H1 (cell line): ENCODE data around the gene CACNA1E.

ENCODE experiments used
- ATF2 ChIP-seq: IDR thresholded peaks from 2 replicates; pipeline ENCODE4 v1.6.1; 2012; ENCODE audit warnings: low read length, inconsistent platforms
- CEBPB ChIP-seq: IDR thresholded peaks from 2 replicates; pipeline ENCODE4 v1.6.1; 2012; ENCODE audit warnings: low read depth, low read length
- CTCF ChIP-seq, 3 experiments: IDR thresholded peaks; 1 replicate in 2 of 3; 2 replicates in 1 of 3; pipeline versions ENCODE4 v1.5.1 to v1.6.1; 2011; ENCODE audit warnings: low read length in 3 of 3, mild to moderate bottlenecking in 3 of 3, inconsistent platforms in 2 of 3, low read depth in 1 of 3, moderate library complexity in 1 of 3; ENCODE audit not compliant: insufficient read depth in 1 of 3; ENCODE audit errors: control extremely low read depth in 1 of 3
- EP300 ChIP-seq, 2 experiments: IDR thresholded peaks; 1 replicate in 1 of 2; 2 replicates in 1 of 2; pipeline ENCODE4 v1.6.1; 2011 to 2012; ENCODE audit warnings: low read depth in 2 of 2, low read length in 2 of 2, mild to moderate bottlenecking in 2 of 2, borderline replicate concordance in 1 of 2, inconsistent platforms in 1 of 2, moderate library complexity in 1 of 2
- JUN ChIP-seq: IDR thresholded peaks from 2 replicates; pipeline ENCODE4 v1.6.1; 2011; ENCODE audit warnings: low read depth, mild to moderate bottlenecking, improper control_type of control experiment, low read length
- KDM1A ChIP-seq: fragments of 200-600, 300-600 bp; sonication (generic); IDR thresholded peaks from 2 replicates; pipeline ENCODE4 v1.7.1; 2016; ENCODE audit warnings: mild to moderate bottlenecking, low read length, borderline replicate concordance
- KDM4A ChIP-seq: IDR thresholded peaks from one replicate; pipeline ENCODE4 v1.7.1; 2012; ENCODE audit warnings: low read depth, mild to moderate bottlenecking, moderate library complexity, low read length, inconsistent platforms; ENCODE audit not compliant: severe bottlenecking
- POLR2A ChIP-seq, 2 experiments: IDR thresholded peaks; 1 replicate in 1 of 2; 2 replicates in 1 of 2; pipeline ENCODE4 v1.6.1; 2011; ENCODE audit warnings: low read depth in 2 of 2, low read length in 2 of 2, mild to moderate bottlenecking in 2 of 2; ENCODE audit errors: control extremely low read depth in 1 of 2
- POLR2AphosphoS5 ChIP-seq: IDR thresholded peaks from 2 replicates; pipeline ENCODE4 v1.6.1; 2011; ENCODE audit warnings: low read depth, low read length
- POU5F1 ChIP-seq: IDR thresholded peaks from 2 replicates; pipeline ENCODE4 v1.6.1; 2011; ENCODE audit warnings: low read depth, mild to moderate bottlenecking, low read length, moderate library complexity
- RAD21 ChIP-seq, 2 experiments: IDR thresholded peaks in 1 of 2; conservative IDR thresholded peaks in 1 of 2; 2 replicates each; pipeline ENCODE4 v1.6.1; 2011; ENCODE audit warnings: low read depth in 2 of 2, low read length in 2 of 2, improper control_type of control experiment in 1 of 2, inconsistent platforms in 1 of 2, mild to moderate bottlenecking in 1 of 2, moderate library complexity in 1 of 2
- RNF2 ChIP-seq: fragments of 200-900, 300-1000 bp; sonication (generic); IDR thresholded peaks from 2 replicates; pipeline ENCODE4 v1.7.1; 2016; ENCODE audit warnings: borderline replicate concordance, low read depth, mild to moderate bottlenecking, antibody characterized with exemption, low read length; ENCODE audit not compliant: poor library complexity, severe bottlenecking; ENCODE audit errors: missing control alignments
- RXRA ChIP-seq: IDR thresholded peaks from 2 replicates; pipeline ENCODE4 v1.6.1; 2011; ENCODE audit warnings: low read depth, mild to moderate bottlenecking, low read length, moderate library complexity; ENCODE audit not compliant: insufficient read depth
- SP1 ChIP-seq: IDR thresholded peaks from 2 replicates; pipeline ENCODE4 v1.6.1; 2011; ENCODE audit warnings: low read depth, low read length

- TF ChIP-seq RXRA (no peak), CTCF (IDR thresholded peaks at IDR 0.05; ENCODE audit: control extremely low read depth in 1 of 3, insufficient read depth in 1 of 3, low read depth in 1 of 3, low read length in 3 of 3) (no peak), SP1 (no peak), RAD21 (IDR thresholded peaks at IDR 0.05 in 1 of 2, conservative IDR thresholded peaks at IDR 0.05 in 1 of 2; ENCODE audit: low read depth in 2 of 2, low read length in 2 of 2) (no peak), KDM1A (no peak), RNF2 (no peak), ATF2 (no peak), CEBPB (no peak), KDM4A (no peak), POLR2AphosphoS5 (no peak), EP300 (IDR thresholded peaks at IDR 0.05; ENCODE audit: borderline replicate concordance in 1 of 2, low read depth in 2 of 2, low read length in 2 of 2) (no peak), JUN (no peak), POLR2A (IDR thresholded peaks at IDR 0.05; ENCODE audit: control extremely low read depth in 1 of 2, low read depth in 2 of 2, low read length in 2 of 2) (no peak), POU5F1 (no peak)
Measured at GRCh38 chr1:181522864-181523263, 39.5 kb downstream of the CACNA1E start.
